Muscle of arm (tissue), 14 donors: Measurements from ENCODE around the gene SEC22A. TPM values are rescaled to one million over a fixed set of nuclear protein-coding genes. Genes with fewer than 3 reads are reported as not detected.

ENCODE experiments used
- DNase-seq: peaks from one replicate; pipeline ENCODE4 v3.0.0-alpha.2; 2013
- long read RNA-seq, 11 donors: transcript quantifications; one replicate each; lab custom pipeline, GENCODE V29; 2026
- polyA plus RNA-seq, 12 donors: library from polyadenylated mRNA; unstranded; fragments of 120-200 nt; gene quantifications; one replicate each; pipeline ENCODE4 v1.2.1, GENCODE V29; 2013; ENCODE audit not compliant: insufficient read length in 12 of 12

SEC22A gene
- polyA plus RNA-seq: 10 to 100 TPM in 11 of 12 donors, not detected in 1; 13.0 to 25.1 (median 18.4) TPM
- long read RNA-seq, donor 1, partial matches to known transcripts: 0 of 2 reads
- long read RNA-seq, donor 1, other reads (novel, unspliced or antisense): 0 of 2 reads
- long read RNA-seq, donor 2, full-length matches to known transcripts: 10 of 10 reads
- long read RNA-seq, donor 2, partial matches to known transcripts: 0 of 10 reads
- long read RNA-seq, donor 2, other reads (novel, unspliced or antisense): 0 of 10 reads
- long read RNA-seq, donor 3, full-length matches to known transcripts: 4 of 4 reads
- long read RNA-seq, donor 3, partial matches to known transcripts: 0 of 4 reads
- long read RNA-seq, donor 3, other reads (novel, unspliced or antisense): 0 of 4 reads
- long read RNA-seq, donor 4, full-length matches to known transcripts: 3 of 3 reads
- long read RNA-seq, donor 4, partial matches to known transcripts: 0 of 3 reads
- long read RNA-seq, donor 4, other reads (novel, unspliced or antisense): 0 of 3 reads
- long read RNA-seq, donor 5, full-length matches to known transcripts: 4 of 4 reads
- long read RNA-seq, donor 5, partial matches to known transcripts: 0 of 4 reads
- long read RNA-seq, donor 5, other reads (novel, unspliced or antisense): 0 of 4 reads
- long read RNA-seq, donor 6, partial matches to known transcripts: 0 of 2 reads
- long read RNA-seq, donor 6, other reads (novel, unspliced or antisense): 0 of 2 reads
- long read RNA-seq, donor 7, full-length matches to known transcripts: 3 of 3 reads
- long read RNA-seq, donor 7, partial matches to known transcripts: 0 of 3 reads
- long read RNA-seq, donor 7, other reads (novel, unspliced or antisense): 0 of 3 reads
- long read RNA-seq, donor 8, full-length matches to known transcripts: 7 of 7 reads
- long read RNA-seq, donor 8, partial matches to known transcripts: 0 of 7 reads
- long read RNA-seq, donor 8, other reads (novel, unspliced or antisense): 0 of 7 reads
- long read RNA-seq, donor 9, partial matches to known transcripts: 0 of 1 reads
- long read RNA-seq, donor 9, other reads (novel, unspliced or antisense): 0 of 1 reads
- long read RNA-seq, donor 10, full-length matches to known transcripts: 9 of 9 reads
- long read RNA-seq, donor 10, partial matches to known transcripts: 0 of 9 reads
- long read RNA-seq, donor 10, other reads (novel, unspliced or antisense): 0 of 9 reads
- long read RNA-seq, donor 11, full-length matches to known transcripts: 5 of 5 reads
- long read RNA-seq, donor 11, partial matches to known transcripts: 0 of 5 reads
- long read RNA-seq, donor 11, other reads (novel, unspliced or antisense): 0 of 5 reads

- peak; percentile 96 for DNase-seq
These were observed at the start of gene SEC22A for GRCh38 chr3:123201557-123202427. Gene SEC22A, plus strand, starts transcription at chr3:123201943. Its CDS starts 7,275 bp downstream, at chr3:123209218.

GRCh38 chr3:123152687-123153086 lies 49.1 kb upstream of the SEC22A start:
- no peak for DNase-seq

GRCh38 chr3:123153125-123154019 lies 48.4 kb upstream of the SEC22A start:
- DNase-seq: no peak

GRCh38 chr3:123154020-123154985 lies 47.4 kb upstream of the SEC22A start:
- no peak for DNase-seq

GRCh38 chr3:123155471-123156011 lies 46.2 kb upstream of the SEC22A start:
- no peak for DNase-seq

GRCh38 chr3:123156276-123156995 lies 45.3 kb upstream of the SEC22A start:
- DNase-seq: no peak

- no peak for DNase-seq
These were observed 44.5 kb upstream of the SEC22A start for GRCh38 chr3:123157209-123157597.

- DNase-seq: no peak
These were observed 44.0 kb upstream of the SEC22A start for GRCh38 chr3:123157598-123158287.

GRCh38 chr3:123158330-123158729 lies 43.4 kb upstream of the SEC22A start:
- no peak for DNase-seq

GRCh38 chr3:123158899-123159390 lies 42.8 kb upstream of the SEC22A start:
- no peak for DNase-seq

- no peak for DNase-seq
These were observed 41.7 kb upstream of the SEC22A start for GRCh38 chr3:123159926-123160635.

- DNase-seq: no peak
These were observed 40.6 kb upstream of the SEC22A start for GRCh38 chr3:123161167-123161566.

- DNase-seq: peak; percentile 46
These were observed 38.6 kb upstream of the SEC22A start for GRCh38 chr3:123163141-123163540.

- DNase-seq: no peak
These were observed 36.6 kb upstream of the SEC22A start for GRCh38 chr3:123165163-123165562.

GRCh38 chr3:123167686-123168085 lies 34.1 kb upstream of the SEC22A start:
- no peak for DNase-seq

GRCh38 chr3:123168122-123168521 lies 33.6 kb upstream of the SEC22A start:
- DNase-seq: no peak
